Astrocyte of the cerebellum (primary cell): ENCODE results near the gene CD300E.

Experiments used
- DNase-seq: peaks from one replicate; pipeline ENCODE4 v3.0.0-alpha.2; 2011; ENCODE audit warnings: low read depth
- H3K4me3 ChIP-seq: 2 replicates; pipeline ENCODE4 v1.5.1; 2011; ENCODE audit warnings: mild to moderate bottlenecking, low read depth, low read length, moderate library complexity
- in situ Hi-C: cut with HindIII; loops from 2 replicates; pipeline ENCODE4 v1.10.0; 2017; ENCODE audit warnings: low sequenced_read_pairs
- TF ChIP-seq, protein P1 (sequence below): IDR thresholded peaks from 2 replicates; pipeline ENCODE4 v1.5.1; 2012; ENCODE audit warnings: low read length, low read depth, moderate library complexity, mild to moderate bottlenecking; ENCODE audit errors: missing control alignments

Gene CD300E

DNA sequence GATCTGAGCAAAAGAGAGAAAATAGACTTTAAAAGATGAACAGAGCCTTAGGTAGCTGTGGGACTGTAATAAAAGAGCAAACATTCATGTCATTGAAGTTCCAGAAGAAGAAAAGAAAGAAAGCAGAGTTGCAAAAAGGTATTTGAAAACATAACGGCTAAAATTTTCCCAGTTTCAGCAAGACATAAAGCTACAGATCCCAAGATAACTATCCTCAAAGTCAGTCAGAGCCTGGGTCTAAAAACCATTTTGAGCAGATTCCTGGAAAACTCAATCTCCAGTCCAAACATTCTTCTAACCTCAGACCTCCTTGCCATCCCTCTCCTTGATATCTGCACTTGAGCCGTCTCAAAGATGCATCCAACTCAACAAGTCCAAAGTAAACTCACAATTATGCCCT lies 20.9 kb upstream of the CD300E start:
- H3K4me3 ChIP-seq: no peak overlapping the region
- TF ChIP-seq, protein P1, sequence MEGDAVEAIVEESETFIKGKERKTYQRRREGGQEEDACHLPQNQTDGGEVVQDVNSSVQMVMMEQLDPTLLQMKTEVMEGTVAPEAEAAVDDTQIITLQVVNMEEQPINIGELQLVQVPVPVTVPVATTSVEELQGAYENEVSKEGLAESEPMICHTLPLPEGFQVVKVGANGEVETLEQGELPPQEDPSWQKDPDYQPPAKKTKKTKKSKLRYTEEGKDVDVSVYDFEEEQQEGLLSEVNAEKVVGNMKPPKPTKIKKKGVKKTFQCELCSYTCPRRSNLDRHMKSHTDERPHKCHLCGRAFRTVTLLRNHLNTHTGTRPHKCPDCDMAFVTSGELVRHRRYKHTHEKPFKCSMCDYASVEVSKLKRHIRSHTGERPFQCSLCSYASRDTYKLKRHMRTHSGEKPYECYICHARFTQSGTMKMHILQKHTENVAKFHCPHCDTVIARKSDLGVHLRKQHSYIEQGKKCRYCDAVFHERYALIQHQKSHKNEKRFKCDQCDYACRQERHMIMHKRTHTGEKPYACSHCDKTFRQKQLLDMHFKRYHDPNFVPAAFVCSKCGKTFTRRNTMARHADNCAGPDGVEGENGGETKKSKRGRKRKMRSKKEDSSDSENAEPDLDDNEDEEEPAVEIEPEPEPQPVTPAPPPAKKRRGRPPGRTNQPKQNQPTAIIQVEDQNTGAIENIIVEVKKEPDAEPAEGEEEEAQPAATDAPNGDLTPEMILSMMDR: no peak
- no peak for DNase-seq
- in situ Hi-C loops: no loop called here

GRCh38 chr17:74643826-74644225 lies 20.3 kb upstream of the CD300E start:
- TF ChIP-seq, protein P1: no peak
- in situ Hi-C loops: no loop called here
- no peak for DNase-seq
- H3K4me3 ChIP-seq: no peak overlapping the region

GRCh38 chr17:74642995-74643394 lies 19.5 kb upstream of the CD300E start:
- DNase-seq: no peak
- in situ Hi-C loops: no loop called here
- no peak overlapping the region for H3K4me3 ChIP-seq
- TF ChIP-seq, protein P1: no peak

GRCh38 chr17:74642556-74642955 lies 19.0 kb upstream of the CD300E start:
- no peak overlapping the region for H3K4me3 ChIP-seq
- no peak for DNase-seq
- TF ChIP-seq, protein P1: no peak
- in situ Hi-C loops: no loop called here

GRCh38 chr17:74641958-74642298 lies 18.4 kb upstream of the CD300E start:
- in situ Hi-C loops: no loop called here
- DNase-seq: no peak
- no peak overlapping the region for H3K4me3 ChIP-seq
- TF ChIP-seq, protein P1: no peak

DNA sequence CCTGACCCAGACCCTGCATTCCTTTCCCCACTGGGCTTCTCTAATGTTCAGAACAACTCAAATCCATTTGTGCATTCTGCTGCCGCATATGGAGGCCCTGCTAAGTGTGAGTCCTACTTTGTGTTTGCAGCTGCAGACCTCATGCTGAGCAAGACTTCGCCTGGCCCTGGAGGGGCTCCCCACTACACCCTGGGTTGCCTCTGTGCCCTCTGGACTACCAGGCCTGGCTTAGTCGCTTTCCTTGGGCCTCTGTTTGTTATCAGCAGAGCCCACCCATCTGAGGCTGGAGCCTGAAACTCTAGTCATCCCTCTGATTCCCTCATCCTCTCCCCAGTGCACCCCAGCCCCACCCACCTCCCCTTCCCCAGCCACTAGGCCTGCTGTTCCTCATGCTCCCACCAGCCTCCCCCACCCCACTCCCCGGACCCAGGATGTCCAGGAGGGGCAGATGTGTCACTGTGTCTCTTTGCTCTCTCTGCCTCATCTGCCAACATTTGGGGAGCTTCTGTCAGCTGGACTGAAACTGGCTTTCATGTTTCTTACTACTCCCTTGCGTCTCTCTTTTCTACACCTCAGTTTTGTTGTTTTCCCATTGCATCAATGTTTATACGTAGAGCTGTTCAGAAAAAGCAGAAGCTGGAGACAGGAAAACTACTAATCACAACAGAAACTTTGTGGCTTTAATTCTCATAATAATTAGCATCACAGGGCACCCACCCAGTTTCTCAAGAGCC lies 17.9 kb upstream of the CD300E start:
- TF ChIP-seq, protein P1: no peak
- in situ Hi-C loops: no loop called here
- H3K4me3 ChIP-seq: no peak overlapping the region
- DNase-seq: no peak
